ENCODE data around the gene NSD2. TPM values are rescaled to one million over a fixed set of nuclear protein-coding genes. Genes with fewer than 3 reads are reported as not detected.

Gene NSD2
- total RNA-seq, 1 experiment from 2014 or later, result 109 TPM

GRCh38 chr4:1852904-1853623 is 18.1 kb upstream of the NSD2 start:
- Mint-ChIP-seq H3K4me1 (ENCODE audit: insufficient read depth, unreplicated experiment) (peaks cover 26% of the 10 kb centered on the region), H3K36me3 (ENCODE audit: insufficient read depth, unreplicated experiment) (peaks cover 31% of the 10 kb centered on the region), H3K4me3 (ENCODE audit: unreplicated experiment) (no peak overlapping the region), H3K9me3 (ENCODE audit: unreplicated experiment) (no peaks in the 10 kb centered on the region), H3K27ac (ENCODE audit: low read depth, unreplicated experiment) (peak overlapping the region; percentile 74), H3K27me3 (ENCODE audit: insufficient read depth, unreplicated experiment) (no peaks in the 10 kb centered on the region)
- ChIA-PET CTCF (interaction anchor here (0.6 to 8.0 kb wide), 4 partner anchors 43 to 105 kb away, joined by 3 to 49 read pairs (median 3); no protein-coding TSS in a partner anchor), POLR2A (interaction anchor here (0.6 kb wide), 1 partner anchor 57 kb away, joined by 3 read pairs; no protein-coding TSS in a partner anchor)
- DNase-seq (ENCODE audit: unreplicated experiment), result no peak
- intact Hi-C loops (cut with micrococcal nuclease), result no loop called here
- no peak for TF ChIP-seq CTCF (IDR thresholded peaks at IDR 0.05; ENCODE audit: unreplicated experiment)
- BruUV-seq (replicated peaks), result no TSS peak

GRCh38 chr4:1854752-1855151 is 16.4 kb upstream of the NSD2 start:
- POLR2A ChIA-PET, result interaction anchor here (0.6 to 3.2 kb wide), 8 partner anchors 8 to 160 kb away, joined by 3 to 45 read pairs (median 4); partner anchors contain the start of genes NSD2 and SLBP
- CTCF ChIA-PET, result interaction anchor here (0.5 to 8.0 kb wide), 6 partner anchors 36 to 105 kb away, joined by 3 to 49 read pairs (median 4); no protein-coding TSS in a partner anchor
- Mint-ChIP-seq H3K9me3 (ENCODE audit: unreplicated experiment) (no peaks in the 10 kb centered on the region), H3K4me1 (ENCODE audit: insufficient read depth, unreplicated experiment) (peaks cover 26% of the 10 kb centered on the region), H3K27ac (ENCODE audit: low read depth, unreplicated experiment) (peak overlapping the region; percentile 79), H3K36me3 (ENCODE audit: insufficient read depth, unreplicated experiment) (peaks cover 17% of the 10 kb centered on the region), H3K4me3 (ENCODE audit: unreplicated experiment) (peak overlapping the region; percentile 83), H3K27me3 (ENCODE audit: insufficient read depth, unreplicated experiment) (no peaks in the 10 kb centered on the region)
- intact Hi-C loops (cut with micrococcal nuclease), result no loop called here
- DNase-seq (ENCODE audit: unreplicated experiment), result no peak
- TSS peak; percentile 63 for BruUV-seq (replicated peaks)
- no peak for TF ChIP-seq CTCF (IDR thresholded peaks at IDR 0.05; ENCODE audit: unreplicated experiment)

GRCh38 chr4:1855333-1856070 is 15.7 kb upstream of the NSD2 start:
- H3K4me1 Mint-ChIP-seq (ENCODE audit: insufficient read depth, unreplicated experiment), result peaks cover 26% of the 10 kb centered on the region
- intact Hi-C loops (cut with micrococcal nuclease), result loop anchor here (1.0 kb wide), 2 partner anchors 44 to 331 kb away; no protein-coding TSS in a partner anchor
- TF ChIP-seq CTCF (IDR thresholded peaks at IDR 0.05; ENCODE audit: unreplicated experiment), result no peak
- no TSS peak for BruUV-seq (replicated peaks)
- ChIA-PET POLR2A (interaction anchor here (0.6 to 3.2 kb wide), 18 partner anchors 8 to 160 kb away, joined by 3 to 45 read pairs (median 4); partner anchors contain the start of genes NSD2, SLBP, TACC3 and TMEM129), CTCF (interaction anchor here (0.5 to 8.0 kb wide), 9 partner anchors 37 to 145 kb away, joined by 3 to 49 read pairs (median 3); no protein-coding TSS in a partner anchor)
- peak overlapping the region; percentile 79 for H3K27ac Mint-ChIP-seq (ENCODE audit: low read depth, unreplicated experiment)
- DNase-seq (ENCODE audit: unreplicated experiment), result no peak
- peak overlapping the region; percentile 83 for H3K4me3 Mint-ChIP-seq (ENCODE audit: unreplicated experiment)
- no peaks in the 10 kb centered on the region for H3K27me3 Mint-ChIP-seq (ENCODE audit: insufficient read depth, unreplicated experiment)
- H3K36me3 Mint-ChIP-seq (ENCODE audit: insufficient read depth, unreplicated experiment), result peaks cover 16% of the 10 kb centered on the region
- no peaks in the 10 kb centered on the region for H3K9me3 Mint-ChIP-seq (ENCODE audit: unreplicated experiment)
